ENCODE measurements around the gene KCND1.

KCND1 gene

DNA sequence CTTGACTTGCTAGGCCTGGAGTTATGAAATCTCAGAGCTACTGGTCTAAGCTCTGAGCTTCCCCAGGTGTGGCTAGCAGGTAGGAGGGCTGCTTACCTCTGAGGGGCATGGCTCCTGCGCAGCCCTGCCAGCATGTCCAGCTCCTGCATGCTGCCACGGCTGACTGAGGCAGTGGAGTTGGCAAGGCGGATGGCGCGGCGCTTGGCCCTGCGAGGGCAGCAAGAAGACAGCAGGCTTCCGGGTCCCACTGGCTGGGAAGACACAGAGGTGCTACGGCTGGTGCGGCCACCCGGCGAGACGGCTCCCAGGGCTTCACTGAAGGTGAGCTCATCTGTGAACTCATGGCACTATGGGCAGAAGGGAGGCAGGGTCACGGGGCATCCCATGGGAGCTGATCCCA, 5.7 kb downstream of the KCND1 start:
- TF ChIP-seq, protein P1, sequence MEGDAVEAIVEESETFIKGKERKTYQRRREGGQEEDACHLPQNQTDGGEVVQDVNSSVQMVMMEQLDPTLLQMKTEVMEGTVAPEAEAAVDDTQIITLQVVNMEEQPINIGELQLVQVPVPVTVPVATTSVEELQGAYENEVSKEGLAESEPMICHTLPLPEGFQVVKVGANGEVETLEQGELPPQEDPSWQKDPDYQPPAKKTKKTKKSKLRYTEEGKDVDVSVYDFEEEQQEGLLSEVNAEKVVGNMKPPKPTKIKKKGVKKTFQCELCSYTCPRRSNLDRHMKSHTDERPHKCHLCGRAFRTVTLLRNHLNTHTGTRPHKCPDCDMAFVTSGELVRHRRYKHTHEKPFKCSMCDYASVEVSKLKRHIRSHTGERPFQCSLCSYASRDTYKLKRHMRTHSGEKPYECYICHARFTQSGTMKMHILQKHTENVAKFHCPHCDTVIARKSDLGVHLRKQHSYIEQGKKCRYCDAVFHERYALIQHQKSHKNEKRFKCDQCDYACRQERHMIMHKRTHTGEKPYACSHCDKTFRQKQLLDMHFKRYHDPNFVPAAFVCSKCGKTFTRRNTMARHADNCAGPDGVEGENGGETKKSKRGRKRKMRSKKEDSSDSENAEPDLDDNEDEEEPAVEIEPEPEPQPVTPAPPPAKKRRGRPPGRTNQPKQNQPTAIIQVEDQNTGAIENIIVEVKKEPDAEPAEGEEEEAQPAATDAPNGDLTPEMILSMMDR (IDR thresholded peaks at IDR 0.05; ENCODE audit: low read depth, low read length): no peak
- no peak for DNase-seq (ENCODE audit: extremely low read depth, low read depth)

DNA sequence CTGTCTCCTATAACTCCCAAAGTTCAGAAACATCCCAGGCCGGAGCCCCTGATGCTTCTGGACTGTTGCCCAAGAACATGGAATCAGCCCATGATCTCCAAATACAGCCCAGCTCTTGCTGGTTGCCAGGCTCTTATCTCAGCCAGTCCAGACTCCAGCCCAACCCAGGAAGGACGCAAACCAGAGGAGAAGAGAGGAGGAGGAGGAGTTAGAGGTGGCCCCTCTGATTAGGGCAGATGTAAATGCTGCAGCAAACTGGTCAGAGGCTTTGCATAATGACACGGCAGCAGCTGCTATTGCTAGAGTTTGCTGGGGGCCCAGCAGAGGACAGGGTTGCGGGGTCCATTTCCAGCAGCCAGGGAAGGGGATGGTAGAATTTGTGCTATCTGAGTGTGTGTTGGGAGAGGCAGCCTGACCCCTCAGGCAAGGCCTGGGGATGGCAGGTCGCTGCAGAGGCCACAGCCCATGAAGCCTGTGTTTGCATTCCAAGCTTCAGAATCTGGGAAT, 10.0 kb downstream of the KCND1 start:
- TF ChIP-seq, protein P1 (IDR thresholded peaks at IDR 0.05; ENCODE audit: low read depth, low read length): no peak
- DNase-seq (ENCODE audit: extremely low read depth, low read depth): no peak

DNA sequence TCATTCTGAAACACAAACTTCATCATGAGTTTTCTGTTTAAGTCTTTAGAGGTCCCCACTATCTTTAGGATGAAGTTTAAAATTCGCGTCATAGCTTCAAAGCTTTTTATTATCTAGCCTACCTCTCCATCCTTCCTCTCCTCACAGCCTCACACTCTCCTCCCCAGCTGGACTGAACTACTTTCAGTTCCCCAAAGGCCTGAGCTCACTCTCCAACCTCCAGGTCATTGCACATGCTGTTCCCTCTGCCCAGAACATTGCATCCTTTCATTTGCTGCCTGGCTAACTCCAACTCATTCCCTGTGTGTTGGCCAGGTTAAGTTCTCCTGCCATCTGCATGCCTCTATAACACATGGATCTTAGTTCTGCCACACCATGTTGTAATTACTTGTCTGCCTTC, 11.4 kb downstream of the KCND1 start:
- DNase-seq (ENCODE audit: extremely low read depth, low read depth): no peak
- TF ChIP-seq, protein P1 (IDR thresholded peaks at IDR 0.05; ENCODE audit: low read depth, low read length): no peak

DNA sequence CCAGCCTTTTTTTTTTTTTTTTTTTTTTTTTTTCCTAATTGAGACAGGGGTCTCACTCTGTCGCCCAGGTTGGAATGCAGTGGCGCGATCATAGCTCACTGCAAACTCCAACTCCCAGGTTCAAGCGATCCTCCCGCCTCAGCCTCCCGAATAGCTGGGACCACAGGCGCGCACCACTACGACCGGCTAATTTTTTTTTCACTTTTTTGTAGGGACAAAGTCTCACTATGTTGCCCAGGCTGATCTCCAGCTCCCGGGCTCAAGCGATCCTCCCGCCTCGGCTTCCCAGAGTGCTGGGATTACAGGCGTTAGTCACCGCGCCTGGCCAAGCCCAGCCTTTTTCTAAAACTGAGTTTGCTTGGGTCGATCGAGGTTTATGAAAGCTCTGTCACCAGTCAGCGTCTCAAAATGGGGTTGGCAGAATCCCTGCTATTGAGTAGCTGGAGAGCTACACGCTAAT, 13.0 kb downstream of the KCND1 start:
- peak; percentile 35 for DNase-seq (ENCODE audit: extremely low read depth, low read depth)
- TF ChIP-seq, protein P1 (IDR thresholded peaks at IDR 0.05; ENCODE audit: low read depth, low read length): no peak

DNA sequence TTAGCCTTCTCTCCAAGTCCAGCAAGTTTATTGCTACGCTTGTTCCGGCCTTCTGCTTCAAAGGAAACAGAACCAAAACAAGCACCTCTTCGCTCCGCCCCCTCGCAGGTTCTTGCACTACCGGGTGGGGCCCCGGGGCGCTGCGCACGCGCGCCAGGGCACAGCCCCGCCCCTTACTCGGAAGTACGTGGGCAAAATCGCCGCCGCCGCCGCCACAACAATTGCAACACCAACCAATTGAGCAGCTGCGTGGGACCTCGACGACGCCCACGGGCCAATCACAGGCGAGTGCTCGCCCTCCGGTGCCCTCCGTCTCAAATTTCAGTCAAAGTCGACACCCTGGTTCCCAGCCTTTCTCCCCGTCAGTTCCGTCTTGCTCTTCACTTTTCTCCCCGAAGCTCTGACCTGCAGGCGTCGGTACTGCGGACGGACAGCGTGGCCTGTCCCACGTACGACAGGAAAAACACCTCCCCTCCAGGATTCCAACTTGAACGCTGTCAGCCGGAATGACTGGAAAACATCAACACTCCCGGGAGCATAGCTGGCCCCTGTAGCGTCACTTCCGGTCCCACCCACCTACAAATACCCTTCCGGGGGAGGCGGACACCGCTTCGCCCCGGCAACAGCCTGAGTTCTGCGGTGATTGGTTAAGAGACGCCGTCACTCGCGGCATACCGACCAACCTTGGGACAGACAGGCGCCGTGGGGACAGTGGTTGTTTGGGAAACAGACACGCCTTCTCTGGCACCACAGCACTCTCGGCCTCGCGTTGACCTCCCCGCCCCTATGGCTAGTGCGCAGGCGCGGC, 13.6 kb downstream of the KCND1 start:
- DNase-seq (ENCODE audit: extremely low read depth, low read depth): peak; percentile 97
- TF ChIP-seq, protein P1 (IDR thresholded peaks at IDR 0.05; ENCODE audit: low read depth, low read length): no peak

DNA sequence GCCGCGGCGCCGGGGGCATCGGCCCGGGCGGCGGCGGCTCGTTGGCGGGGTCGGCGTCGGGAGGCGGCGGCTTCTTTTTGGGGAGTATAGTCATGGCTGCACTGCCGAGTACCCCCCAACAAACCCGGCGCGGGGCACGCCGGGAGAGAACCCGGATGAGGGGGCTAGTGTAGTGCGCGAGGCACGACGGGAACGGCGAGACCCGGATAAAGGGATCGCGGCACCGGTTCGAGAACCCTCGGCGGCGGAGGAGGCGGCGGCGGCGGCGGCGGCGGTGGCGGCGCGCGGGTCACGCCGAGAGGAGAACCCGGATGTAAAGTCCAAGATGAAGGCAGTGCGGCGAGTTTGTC, 14.2 kb downstream of the KCND1 start, which contains the start of gene OTUD5:
Gene OTUD5, minus strand, starts transcription at position 131 of the 350 bp plus-strand sequence. Its CDS starts 37 bp downstream, at position 94.
- TF ChIP-seq, protein P1 (IDR thresholded peaks at IDR 0.05; ENCODE audit: low read depth, low read length): no peak
- DNase-seq (ENCODE audit: extremely low read depth, low read depth): no peak

DNA sequence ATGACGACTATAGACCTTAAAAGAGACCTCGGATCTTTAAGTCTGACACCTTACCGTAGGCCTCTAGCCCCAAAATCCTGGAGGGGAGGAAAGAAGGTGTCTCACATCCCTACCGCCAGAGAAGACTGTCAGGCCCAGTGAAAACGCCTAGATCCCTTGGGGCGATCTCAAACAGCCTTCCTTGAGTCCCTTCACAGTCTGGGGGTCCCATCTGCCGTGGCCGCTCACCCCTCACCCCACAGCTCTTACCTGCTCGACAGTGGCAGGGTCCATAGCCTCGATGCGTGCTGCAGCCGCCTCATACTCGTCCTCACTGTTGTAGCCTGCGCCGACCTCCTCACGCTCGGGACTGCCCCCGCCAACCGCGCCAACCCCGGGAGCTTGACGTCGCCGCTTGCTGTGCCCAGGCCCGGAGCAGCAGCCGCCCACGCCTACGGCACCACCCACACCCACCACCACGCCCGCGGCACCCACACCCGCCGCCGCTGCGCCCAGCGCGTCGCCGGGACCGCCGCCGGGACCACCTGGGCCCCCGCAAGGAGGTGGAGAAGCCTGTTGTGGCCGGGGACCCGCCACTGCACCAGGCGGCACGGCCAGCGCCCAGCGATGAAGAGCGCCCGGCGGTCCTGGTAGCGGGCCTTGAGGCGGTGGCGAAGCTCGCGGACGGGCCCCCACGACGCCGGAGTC, 14.8 kb downstream of the KCND1 start:
- no peak for DNase-seq (ENCODE audit: extremely low read depth, low read depth)
- TF ChIP-seq, protein P1 (IDR thresholded peaks at IDR 0.05; ENCODE audit: low read depth, low read length): no peak
